ENCODE measurements around the gene MORN5. TPM values are rescaled to one million over a fixed set of nuclear protein-coding genes. Genes with fewer than 3 reads are reported as not detected.

The MORN5 gene
- total and polyA plus RNA-seq, 9 of the 15 experiments (the other 6 are each of a cell fraction or from before 2014, with no cell fraction given), result not detected

GRCh38 chr9:122122903-122123632 lies 36.6 kb upstream of the MORN5 start:
- Histone ChIP-seq H2AFZ (ENCODE audit: low read depth, low read length) (peak overlapping the region; percentile 42; the same call in 1 of the 2 replicates), H3K36me3 (ENCODE audit: control insufficient read depth, insufficient read depth, low read length) (no peaks in the 10 kb centered on the region), H3K9me3 (replicated peaks; ENCODE audit: control insufficient read depth, insufficient read depth, low read depth, low read length) (no peaks in the 10 kb centered on the region), H3K4me1 (replicated peaks in 1 of 2; ENCODE audit: control insufficient read depth in 2 of 2, insufficient read depth in 2 of 2, low read length in 2 of 2) (peaks cover 0 to 24% of the 10 kb centered on the region in 2 experiments; a peak in 3 of 5 replicates), H3K79me2 (ENCODE audit: control insufficient read depth, insufficient read depth, low read length) (no peaks in the 10 kb centered on the region), H3K4me3 (no peak overlapping the region), H3K4me2 (ENCODE audit: insufficient read depth, low read length) (no peak overlapping the region; the same call in 1 of the 2 replicates), H3K27ac (ENCODE audit: extremely low read depth, low read depth, low read length) (no peak overlapping the region), H3K27me3 (ENCODE audit: control insufficient read depth in 2 of 2, insufficient read depth in 2 of 2, low read length in 2 of 2) (peaks cover 0 to 18% of the 10 kb centered on the region in 2 experiments; a peak in 3 of 5 replicates), H3K9me1 (ENCODE audit: control insufficient read depth, insufficient read depth, low read length) (no peaks in the 10 kb centered on the region), H3K9ac (ENCODE audit: insufficient read depth in 1 of 2, low read depth in 2 of 2, low read length in 2 of 2) (peak overlapping the region in 1 of 2 experiments; percentile 41; a peak in 1 of 4 replicates), H4K20me1 (replicated peaks; ENCODE audit: control insufficient read depth, insufficient read depth, low read length) (peaks cover 15% of the 10 kb centered on the region)
- WGBS (ENCODE audit: insufficient coverage, low coverage, missing lambda C conversion rate), result 6% methylated on average over 13 of the region's 13 CpGs
- ChIA-PET POLR2A (interaction anchor here (2.5 kb wide), 1 partner anchor 227 kb away, joined by 11 read pairs; no protein-coding TSS in a partner anchor), CTCF (ENCODE audit: low intra/inter-chr PET ratio) (interaction anchor here (0.6 to 3.9 kb wide), 11 partner anchors 23 to 869 kb away, joined by 3 to 42 read pairs (median 5); no protein-coding TSS in a partner anchor)
- ATAC-seq, result peak; percentile 83
- peak; percentile 84 to 87 (median 84) for DNase-seq (ENCODE audit: extremely low read depth in 1 of 4, low spot score in 3 of 4)
- intact Hi-C loops (cut with micrococcal nuclease), result loop anchor here (1.0 kb wide), 1 partner anchor 24 kb away; no protein-coding TSS in a partner anchor
- BruUV-seq (replicated peaks), result no TSS peak
- in situ Hi-C loops (cut with MboI), result loop anchor here (5.0 to 10.0 kb wide), 3 partner anchors 229 to 692 kb away; no protein-coding TSS in a partner anchor
- peak; percentile 96 for FAIRE-seq
- TF ChIP-seq MTF1 (CRISPR knock-in tag; IDR thresholded peaks at IDR 0.05; ENCODE audit: borderline replicate concordance), result no peak
- no peak for TF ChIP-seq EP300 (IDR thresholded peaks at IDR 0.05; ENCODE audit: low read length)
- no peak for TF ChIP-seq USF2 (CRISPR knock-in tag; IDR thresholded peaks at IDR 0.05)
- no peak for TF ChIP-seq TBP (optimal IDR thresholded peaks at IDR 0.05; ENCODE audit: low read depth, low read length)
- no peak for TF ChIP-seq ZNF318 (IDR thresholded peaks at IDR 0.05; ENCODE audit: borderline replicate concordance in 1 of 2, low read depth in 1 of 2)
- no peak for TF ChIP-seq MITF (IDR thresholded peaks at IDR 0.05)
- TF ChIP-seq ZNF134 (CRISPR knock-in tag; conservative IDR thresholded peaks at IDR 0.05), result no peak
- TF ChIP-seq ZFP36 (IDR thresholded peaks at IDR 0.05; ENCODE audit: low read depth, low read length, partially characterized antibody), result peak; percentile 61
- TF ChIP-seq TRIM24 (IDR thresholded peaks at IDR 0.05), result no peak
- no peak for TF ChIP-seq POU5F1 (IDR thresholded peaks at IDR 0.05; ENCODE audit: borderline replicate concordance, low read depth, low read length, partially characterized antibody)

Data from K562 (cell line).